Measurements from ENCODE around the gene ANKRD23. TPM values are rescaled to one million over a fixed set of nuclear protein-coding genes. Genes with fewer than 3 reads are reported as not detected.
A peak's percentile ranks its signal among the peaks of the same experiment; 100 is the strongest.

ANKRD23 gene
- total and polyA plus RNA-seq, 2 of the 13 experiments (the other 11 are each of a cell fraction or from before 2014, with no cell fraction given), result 1.5 to 1.6 TPM

- POLR2A ChIA-PET, result interaction anchor here (0.9 to 7.4 kb wide), 9 partner anchors 8 to 59 kb away, joined by 3 to 99 read pairs (median 4); partner anchors contain the start of genes ANKRD39 and SEMA4C
- Histone ChIP-seq H3K9ac (ENCODE audit: insufficient read depth, low read depth, low read length) (peak overlapping the region; percentile 87), H3K4me1 (ENCODE audit: insufficient read depth, low read length) (peaks cover 70% of the 10 kb centered on the region), H3K79me2 (ENCODE audit: insufficient read depth, low read length) (peaks cover 67% of the 10 kb centered on the region), H3K27ac (ENCODE audit: extremely low read length, insufficient read depth, low read length) (peak overlapping the region; percentile 83), H3K27me3 (ENCODE audit: control insufficient read depth in 1 of 2, insufficient read depth in 2 of 2, low read length in 2 of 2) (no peaks in the 10 kb centered on the region; a peak in 1 of 5 replicates), H3K4me2 (ENCODE audit: low read depth, low read length) (peak overlapping the region; percentile 100), H4K20me1 (ENCODE audit: insufficient read depth, low read length) (peaks cover 51% of the 10 kb centered on the region), H3K9me3 (ENCODE audit: low read length) (no peaks in the 10 kb centered on the region), H3K4me3 (replicated peaks in 1 of 3; ENCODE audit: insufficient read depth in 1 of 3, low read depth in 2 of 3, low read length in 3 of 3) (peak overlapping the region; percentile 67 to 91 (median 87)), H3K36me3 (replicated peaks in 1 of 2; ENCODE audit: control insufficient read depth in 1 of 2, insufficient read depth in 2 of 2, low read length in 2 of 2) (peaks cover 3 to 24% of the 10 kb centered on the region in 2 experiments; a peak in 4 of 5 replicates), H2AFZ (ENCODE audit: low read length) (no peak overlapping the region)
- 25% methylated on average over 8 of the region's 8 CpGs for WGBS (ENCODE audit: low lambda C conversion rate)
- TF ChIP-seq CTCF (CRISPR knock-in tag; IDR thresholded peaks at IDR 0.05), result no peak
- 0 out of 4 replicates have a peak, but pooled peaks of 1 of the 2 experiments have one; percentile 5 for TF ChIP-seq MAFK (conservative IDR thresholded peaks at IDR 0.05 in 1 of 2, IDR thresholded peaks at IDR 0.05 in 1 of 2; ENCODE audit: low read length in 2 of 2)
- TF ChIP-seq ZNF552 (CRISPR knock-in tag; IDR thresholded peaks at IDR 0.05; ENCODE audit: borderline replicate concordance), result no peak
- TF ChIP-seq ZFP90 (CRISPR knock-in tag; IDR thresholded peaks at IDR 0.05; ENCODE audit: borderline replicate concordance), result 0 out of 2 replicates have a peak, but pooled peaks have one; percentile 40
- TF ChIP-seq ZNF691 (CRISPR knock-in tag; IDR thresholded peaks at IDR 0.05; ENCODE audit: borderline replicate concordance, low read depth), result no peak
- TF ChIP-seq PRDM10 (CRISPR knock-in tag; IDR thresholded peaks at IDR 0.05; ENCODE audit: low read depth), result no peak
- no peak for TF ChIP-seq MATR3 (CRISPR knock-in tag; IDR thresholded peaks at IDR 0.05)
- TF ChIP-seq ZNF138 (CRISPR knock-in tag; IDR thresholded peaks at IDR 0.05; ENCODE audit: low read depth), result 0 out of 2 replicates have a peak, but pooled peaks have one; percentile 23
- intact Hi-C loops (cut with micrococcal nuclease; ENCODE audit: unreplicated experiment), result loop anchor here (2.0 to 5.0 kb wide), 4 partner anchors 39 to 216 kb away; partner anchors contain the start of genes CNNM4 and KANSL3
- no peak for DNase-seq (ENCODE audit: low spot score)
- TSS peak; percentile 42 for BruUV-seq (replicated peaks)
- in situ Hi-C loops (cut with HindIII; ENCODE audit: extremely low pct_ligation_motif_present, low pct_unique_long_range_greater_than_20kb), result no loop called here
- FAIRE-seq, result peak; percentile 34
- ATAC-seq, result no peak
- CTCF ChIA-PET (ENCODE audit: low intra/inter-chr PET ratio, low total read pairs), result no interaction called here
Measured at GRCh38 chr2:96817882-96818281, 25.9 kb downstream of the ANKRD23 start.

All from HepG2 (cell line).